Measurements from ENCODE around the gene RP2. TPM values are rescaled to one million over a fixed set of nuclear protein-coding genes. Genes with fewer than 3 reads are reported as not detected.

RP2 gene
- total RNA-seq, 4 donors from 2014 or later: 5.4 to 17.3 (median 11.1) TPM

DNA sequence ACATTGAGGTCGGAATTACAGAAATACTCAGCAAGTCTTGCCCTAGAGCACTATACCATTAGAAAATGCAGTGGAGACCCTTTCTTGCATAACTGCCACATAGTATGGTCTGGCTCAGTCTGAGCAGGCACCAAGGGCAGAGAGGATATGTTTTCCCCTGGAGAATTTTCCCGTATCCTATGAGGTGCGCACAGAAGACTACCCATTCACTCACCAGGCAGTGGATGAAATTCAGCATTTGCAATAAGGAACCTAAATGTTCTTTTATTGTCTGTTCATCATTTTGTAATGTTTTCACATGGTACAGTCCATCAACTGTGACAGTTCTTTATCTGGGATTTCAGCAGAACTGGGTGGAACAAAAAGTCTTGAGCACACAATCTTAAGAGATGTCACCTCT, 90.9 kb downstream of the RP2 start:
- Histone ChIP-seq H3K36me3 (no peaks in the 10 kb centered on the region), H3K27ac (no peak overlapping the region), H3K27me3 (no peaks in the 10 kb centered on the region), H3K4me1 (no peaks in the 10 kb centered on the region), H3K4me3 (no peak overlapping the region), H3K9me3 (no peaks in the 10 kb centered on the region)
- TF ChIP-seq CTCF (IDR thresholded peaks at IDR 0.05): no peak
- TF ChIP-seq POLR2A (IDR thresholded peaks at IDR 0.05): no peak
- DNase-seq: no peak

- H3K27me3 ChIP-seq: no peaks in the 10 kb centered on the region
- DNase-seq: no peak
- no peak overlapping the region for H3K4me3 ChIP-seq
- H3K27ac ChIP-seq: no peak overlapping the region
- H3K4me1 ChIP-seq: no peaks in the 10 kb centered on the region
- no peaks in the 10 kb centered on the region for H3K9me3 ChIP-seq
- TF ChIP-seq POLR2A (IDR thresholded peaks at IDR 0.05) (no peak), CTCF (IDR thresholded peaks at IDR 0.05) (no peak)
- H3K36me3 ChIP-seq: no peaks in the 10 kb centered on the region
Observed at GRCh38 chrX:46929439-46930261, 92.8 kb downstream of the RP2 start.

Other genes starting within 250 kb of the RP2 start
- gene SLC9A7, start 77.9 kb upstream of the RP2 start, total RNA-seq: 1 to 10 TPM in 3 of 4 donors, under 1 TPM in 1; 0.35 to 9.1 (median 2.2) TPM
- 10 to 100 TPM in 1 of 4 donors, 1 to 10 TPM in 3; 2.0 to 19.8 (median 2.6) TPM for gene JADE3, start 75.4 kb downstream of the RP2 start, total RNA-seq
- gene RGN, start 241.4 kb downstream of the RP2 start, total RNA-seq: 1 to 10 TPM in 1 of 4 donors, under 1 TPM in 2, not detected in 1; 0.53 to 1.7 (median 0.80) TPM

Data from Peyer's patch (tissue), 4 donors.